GM15510 (cell line): ENCODE measurements around the gene ZPLD1.

Experiments
- POLR2A ChIP-seq: IDR thresholded peaks from 3 replicates; pipeline ENCODE4 v1.6.1; 2011; ENCODE audit warnings: borderline replicate concordance; ENCODE audit not compliant: insufficient read length; ENCODE audit errors: extremely low read depth

ZPLD1 gene

GRCh38 chr3:102449930-102450329 lies 15.1 kb downstream of the ZPLD1 start:
- no peak for TF ChIP-seq POLR2A

GRCh38 chr3:102450976-102451375 lies 16.2 kb downstream of the ZPLD1 start:
- no peak for TF ChIP-seq POLR2A

- TF ChIP-seq POLR2A: no peak
Measured at GRCh38 chr3:102451543-102451942, 16.7 kb downstream of the ZPLD1 start.

- TF ChIP-seq POLR2A: no peak
Measured at GRCh38 chr3:102454181-102454580, 19.4 kb downstream of the ZPLD1 start.

- no peak for TF ChIP-seq POLR2A
Measured at GRCh38 chr3:102457644-102458043, 22.8 kb downstream of the ZPLD1 start.

GRCh38 chr3:102460579-102460978 lies 25.8 kb downstream of the ZPLD1 start:
- no peak for TF ChIP-seq POLR2A

- TF ChIP-seq POLR2A: no peak
Measured at GRCh38 chr3:102464261-102464660, 29.4 kb downstream of the ZPLD1 start.

GRCh38 chr3:102466001-102466400 lies 31.2 kb downstream of the ZPLD1 start:
- no peak for TF ChIP-seq POLR2A

- TF ChIP-seq POLR2A: no peak
Measured at GRCh38 chr3:102470066-102470465, 35.3 kb downstream of the ZPLD1 start.

- TF ChIP-seq POLR2A: no peak
Measured at GRCh38 chr3:102471001-102471400, 36.2 kb downstream of the ZPLD1 start.

GRCh38 chr3:102471491-102471890 lies 36.7 kb downstream of the ZPLD1 start:
- TF ChIP-seq POLR2A: no peak

GRCh38 chr3:102473648-102474047 lies 38.8 kb downstream of the ZPLD1 start:
- no peak for TF ChIP-seq POLR2A

GRCh38 chr3:102474207-102474606 lies 39.4 kb downstream of the ZPLD1 start:
- TF ChIP-seq POLR2A: no peak

GRCh38 chr3:102476198-102476597 lies 41.4 kb downstream of the ZPLD1 start:
- TF ChIP-seq POLR2A: no peak

- TF ChIP-seq POLR2A: no peak
Measured at GRCh38 chr3:102478160-102478559, 43.3 kb downstream of the ZPLD1 start.

- no peak for TF ChIP-seq POLR2A
Measured at GRCh38 chr3:102480139-102480538, 45.3 kb downstream of the ZPLD1 start.

GRCh38 chr3:102481050-102481449 lies 46.2 kb downstream of the ZPLD1 start:
- no peak for TF ChIP-seq POLR2A

- TF ChIP-seq POLR2A: no peak
Measured at GRCh38 chr3:102483556-102483955, 48.7 kb downstream of the ZPLD1 start.

GRCh38 chr3:102484363-102484762 lies 49.5 kb downstream of the ZPLD1 start:
- TF ChIP-seq POLR2A: no peak

- no peak for TF ChIP-seq POLR2A
Measured at GRCh38 chr3:102485701-102486100, 50.9 kb downstream of the ZPLD1 start.
